ENCODE data around the gene SELPLG.
"Not testable (repeated sequence)": the region's sequence is repeated elsewhere in the genome, so short reads cannot be mapped to it uniquely, and the experiment has no call there.

The SELPLG gene

DNA sequence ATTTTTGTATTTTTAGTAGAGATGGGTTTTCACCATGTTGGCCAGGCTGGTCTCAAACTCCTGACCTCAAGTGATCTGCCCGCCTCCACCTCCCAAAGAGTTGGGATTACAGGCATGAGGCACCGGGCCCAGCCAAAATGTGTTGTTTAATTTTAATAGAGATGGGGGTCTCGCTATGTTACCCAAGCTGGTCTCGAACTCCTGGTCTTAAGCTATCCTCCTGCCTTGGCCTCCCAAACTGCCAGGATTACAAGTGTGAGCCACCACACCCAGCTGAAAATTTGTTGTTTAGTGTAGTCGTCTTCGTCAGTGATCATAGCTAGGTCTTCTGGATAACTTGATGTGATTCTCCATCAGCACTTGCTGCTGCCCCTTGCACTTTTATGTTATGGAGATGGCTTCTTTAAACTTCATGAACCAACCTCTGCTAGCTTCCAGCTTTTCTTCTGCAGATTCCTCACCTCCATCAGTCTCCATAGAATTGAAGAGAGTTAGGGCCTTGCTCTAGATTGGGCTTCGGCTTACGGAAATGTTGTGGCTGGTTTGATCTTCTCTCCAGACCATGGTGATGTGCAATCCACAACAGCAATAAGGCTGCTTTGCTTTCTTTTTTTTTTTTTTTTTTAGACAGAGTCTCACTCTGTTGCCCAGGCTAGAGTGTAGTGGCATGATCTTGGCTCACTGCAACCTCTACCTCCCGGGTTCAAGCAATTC, 58.3 kb downstream of the SELPLG start:
- Mint-ChIP-seq H3K4me1 (ENCODE audit: low read depth) (peaks cover 64% of the 10 kb centered on the region), H3K27ac (peak overlapping the region; percentile 20), H3K27me3 (no peaks in the 10 kb centered on the region), H3K4me3 (no peak overlapping the region), H3K36me3 (ENCODE audit: low read depth) (peaks cover 5% of the 10 kb centered on the region), H3K9me3 (peaks cover 6% of the 10 kb centered on the region)

DNA sequence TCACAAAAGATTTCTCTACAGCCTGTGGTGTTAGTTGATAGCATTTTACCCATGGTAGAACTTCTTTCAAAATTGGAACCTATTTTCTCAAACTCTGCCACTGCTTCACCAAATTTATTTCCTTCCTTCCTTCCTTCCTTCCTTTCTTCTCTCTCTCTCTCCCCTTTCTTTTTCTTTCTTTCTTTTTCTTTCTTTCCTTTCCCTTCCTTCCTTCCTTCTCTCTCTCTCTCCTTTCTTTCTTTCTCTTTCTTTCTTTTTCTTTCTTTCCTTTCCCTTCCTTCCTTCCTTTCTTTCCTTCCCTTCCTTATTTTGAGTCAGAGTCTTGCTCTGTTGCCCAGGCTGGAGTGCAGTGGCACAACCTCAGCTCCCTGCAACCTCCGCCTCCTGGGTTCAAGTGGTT, 59.4 kb downstream of the SELPLG start:
- Mint-ChIP-seq H3K4me1 (ENCODE audit: low read depth) (peaks cover 75% of the 10 kb centered on the region), H3K36me3 (ENCODE audit: low read depth) (peaks cover 12% of the 10 kb centered on the region), H3K27ac (peak overlapping the region; percentile 7)
- H3K9me3 Mint-ChIP-seq, H3K27me3 Mint-ChIP-seq, H3K4me3 Mint-ChIP-seq: not testable (repeated sequence)

DNA sequence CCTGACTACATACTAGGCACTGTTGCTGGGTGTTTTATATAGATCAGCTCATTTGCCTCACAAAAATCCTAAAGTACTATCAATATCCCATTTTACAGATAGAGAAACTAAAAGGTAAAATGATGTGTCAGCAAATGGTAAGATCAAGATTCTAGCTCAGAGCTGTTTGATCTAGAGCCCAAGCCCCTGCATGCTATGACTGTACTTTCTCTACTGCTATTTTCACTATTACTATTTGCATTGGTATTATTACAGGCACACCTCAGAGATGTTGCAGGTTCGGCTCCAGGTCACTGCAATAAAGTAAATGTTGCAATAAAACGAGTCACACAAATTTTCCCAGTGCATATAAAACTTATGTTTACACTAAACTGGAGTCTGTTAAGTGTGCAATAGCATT, 60.4 kb downstream of the SELPLG start:
- Mint-ChIP-seq H3K9me3 (no peaks in the 10 kb centered on the region), H3K27me3 (no peaks in the 10 kb centered on the region), H3K4me1 (ENCODE audit: low read depth) (peaks cover 79% of the 10 kb centered on the region), H3K27ac (no peak overlapping the region), H3K36me3 (ENCODE audit: low read depth) (peaks cover 22% of the 10 kb centered on the region), H3K4me3 (no peak overlapping the region)

DNA sequence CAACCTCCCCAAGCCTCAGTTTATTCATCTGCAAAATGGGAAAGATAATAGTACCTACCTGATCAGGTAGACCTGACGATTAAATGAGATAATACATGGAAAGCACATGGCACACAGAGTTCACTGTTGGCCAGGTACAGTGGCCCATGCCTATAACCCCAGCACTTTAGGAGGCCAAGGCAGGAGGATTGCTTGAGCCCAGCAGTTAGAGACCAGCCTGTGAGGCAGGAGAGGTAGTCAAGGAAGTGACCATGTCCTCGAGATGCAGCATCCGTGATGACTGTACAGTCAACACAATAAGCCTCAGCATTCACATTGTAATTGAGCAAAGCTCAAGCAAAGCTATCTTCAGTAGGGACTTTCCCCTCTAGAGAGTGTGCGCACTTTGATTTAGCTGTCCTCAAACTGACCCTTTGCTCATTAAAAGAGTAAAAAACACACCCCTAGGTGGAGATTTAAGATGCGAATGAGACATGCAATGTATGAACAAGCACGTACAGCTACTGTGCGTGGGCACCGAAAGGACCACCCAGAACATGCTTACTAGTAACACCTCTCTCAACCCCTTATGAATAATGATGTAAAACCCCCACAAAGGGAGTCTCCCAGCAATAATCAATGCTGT, 61.4 kb downstream of the SELPLG start:
- H3K36me3 Mint-ChIP-seq (ENCODE audit: low read depth) = peaks cover 32% of the 10 kb centered on the region
- H3K4me3 Mint-ChIP-seq = no peak overlapping the region
- peaks cover 89% of the 10 kb centered on the region for H3K4me1 Mint-ChIP-seq (ENCODE audit: low read depth)

More for the DNA sequence above, 61.4 kb downstream of the SELPLG start:
- Mint-ChIP-seq H3K27me3 (no peaks in the 10 kb centered on the region), H3K27ac (no peak overlapping the region), H3K9me3 (no peaks in the 10 kb centered on the region)
